IMR-90 (cell line): ENCODE results near the gene TMEM81. TPM values are rescaled to one million over a fixed set of nuclear protein-coding genes. Genes with fewer than 3 reads are reported as not detected.

Experiments used
- ATAC-seq: fragments of 200-7000 bp; cut with Tn5 transposase; 2 replicates; pipeline ENCODE4 v1.9.1; 2020; ENCODE audit warnings: low read depth, mild to moderate bottlenecking, moderate library complexity
- BruUV-seq: library from RNA; stranded (reverse); fragments of 400-500 nt; replicated peaks from 2 replicates; lab custom pipeline; 2021; lab: Mats Ljungman, UMichigan
- CTCF ChIA-PET: fragments of 300-600 bp; formaldehyde crosslinking; extraction: SDS; loops from one replicate; lab custom pipeline; 2021; ENCODE audit warnings: antibody characterized with exemption; lab: Yijun Ruan, JAX
- POLR2A ChIA-PET: fragments of 300-600 bp; sonication (Branson Sonifier 250); formaldehyde crosslinking; loops from one replicate; lab custom pipeline; 2022; ENCODE audit warnings: antibody characterized with exemption; ENCODE audit not compliant: unreplicated experiment; lab: Charles Lee
- DNase-seq: peaks from one replicate; pipeline ENCODE4 v3.0.0; 2013
- H2AFZ ChIP-seq: replicated peaks from 2 replicates; pipeline ENCODE3; 2013; ENCODE audit warnings: low read length, mild to moderate bottlenecking; ENCODE audit not compliant: poor library complexity
- H2AK5ac ChIP-seq: 2 replicates; pipeline ENCODE4 v1.6.1; 2013; ENCODE audit warnings: low read depth, low read length, inconsistent platforms
- H2AK9ac ChIP-seq: replicated peaks from 2 replicates; pipeline ENCODE3; 2013; ENCODE audit warnings: mild to moderate bottlenecking, low read depth, low read length, moderate library complexity; ENCODE audit not compliant: poor library complexity
- H2BK120ac ChIP-seq: 2 replicates; pipeline ENCODE4 v1.6.1; 2013; ENCODE audit warnings: low read depth, low read length, inconsistent platforms
- H2BK15ac ChIP-seq: 3 replicates; pipeline ENCODE4 v1.6.1; 2013; ENCODE audit warnings: low read depth, low read length, inconsistent platforms
- H2BK20ac ChIP-seq: 2 replicates; pipeline ENCODE4 v1.6.1; 2013; ENCODE audit warnings: low read depth, mild to moderate bottlenecking, inconsistent platforms, low read length, moderate library complexity
- H2BK5ac ChIP-seq: 2 replicates; pipeline ENCODE4 v1.6.1; 2013; ENCODE audit warnings: mild to moderate bottlenecking, low read depth, low read length, inconsistent platforms; ENCODE audit not compliant: poor library complexity, severe bottlenecking
- H3K14ac ChIP-seq: replicated peaks from 2 replicates; pipeline ENCODE4 v1.6.1; 2013; ENCODE audit warnings: low read depth, low read length, inconsistent platforms
- H3K18ac ChIP-seq: 2 replicates; pipeline ENCODE4 v1.6.1; 2013; ENCODE audit warnings: low read depth, low read length, control low read depth
- H3K23ac ChIP-seq: 2 replicates; pipeline ENCODE4 v1.6.1; 2013; ENCODE audit warnings: low read depth, low read length, inconsistent platforms
- H3K27ac ChIP-seq: 2 replicates; pipeline ENCODE4 v1.5.1; 2013; ENCODE audit warnings: mild to moderate bottlenecking, control low read depth, low read length; ENCODE audit not compliant: insufficient read depth
- H3K27me3 ChIP-seq: 2 replicates; pipeline ENCODE4 v1.6.1; 2013; ENCODE audit warnings: low read length; ENCODE audit not compliant: control insufficient read depth, insufficient read depth
- H3K36me3 ChIP-seq: 2 replicates; pipeline ENCODE4 v1.6.1; 2013; ENCODE audit warnings: low read length, mixed read lengths; ENCODE audit not compliant: control insufficient read depth, insufficient read depth
- H3K4ac ChIP-seq: 2 replicates; pipeline ENCODE4 v1.6.1; 2013; ENCODE audit warnings: low read depth, low read length, inconsistent platforms
- H3K4me1 ChIP-seq: 2 replicates; pipeline ENCODE4 v1.6.1; 2013; ENCODE audit warnings: low read length, mixed read lengths; ENCODE audit not compliant: control insufficient read depth, insufficient read depth
- H3K4me2 ChIP-seq: 2 replicates; pipeline ENCODE4 v1.6.1; 2013; ENCODE audit warnings: low read depth, mild to moderate bottlenecking, control low read depth, low read length, moderate library complexity
- H3K4me3 ChIP-seq: 2 replicates; pipeline ENCODE4 v1.5.1; 2013; ENCODE audit warnings: low read depth, mild to moderate bottlenecking, control low read depth, low read length, moderate library complexity; ENCODE audit not compliant: insufficient read depth
- H3K56ac ChIP-seq: 2 replicates; pipeline ENCODE4 v1.6.1; 2013; ENCODE audit warnings: low read length, inconsistent platforms; ENCODE audit not compliant: insufficient read depth; ENCODE audit errors: extremely low read depth
- H3K79me1 ChIP-seq, 2 experiments: 2 replicates each; pipeline ENCODE4 v1.6.1; 2013; ENCODE audit warnings: low read length in 2 of 2, inconsistent platforms in 1 of 2, low read depth in 1 of 2
- H3K9ac ChIP-seq: 2 replicates; pipeline ENCODE4 v1.6.1; 2013; ENCODE audit warnings: low read depth, low read length, control low read depth
- H3K9me1 ChIP-seq: 2 replicates; pipeline ENCODE4 v1.6.1; 2013; ENCODE audit warnings: low read length, inconsistent platforms; ENCODE audit not compliant: insufficient read depth
- H3K9me3 ChIP-seq: 2 replicates; pipeline ENCODE4 v1.6.1; 2013; ENCODE audit warnings: low read length; ENCODE audit not compliant: control insufficient read depth, insufficient read depth
- H4K20me1 ChIP-seq: 2 replicates; pipeline ENCODE4 v1.6.1; 2013; ENCODE audit warnings: low read length, inconsistent platforms; ENCODE audit not compliant: insufficient read depth
- H4K5ac ChIP-seq: 2 replicates; pipeline ENCODE4 v1.6.1; 2013; ENCODE audit warnings: mild to moderate bottlenecking, low read depth, low read length, control low read depth
- H4K8ac ChIP-seq, 2 experiments: 2 replicates each; pipeline ENCODE4 v1.6.1; 2013; ENCODE audit warnings: low read depth in 2 of 2, low read length in 2 of 2, control low read depth in 1 of 2, inconsistent platforms in 1 of 2
- H4K91ac ChIP-seq: 2 replicates; pipeline ENCODE4 v1.6.1; 2013; ENCODE audit warnings: low read depth, low read length, inconsistent platforms; ENCODE audit not compliant: insufficient read depth
- CEBPB ChIP-seq: IDR thresholded peaks from 2 replicates; pipeline ENCODE4 v1.6.1; 2012; ENCODE audit warnings: low read depth, low read length, improper control_type of control experiment
- CHD1 ChIP-seq: IDR thresholded peaks from 2 replicates; pipeline ENCODE4 v1.6.1; 2012; ENCODE audit warnings: low read depth, low read length, improper control_type of control experiment
- MAFK ChIP-seq: IDR thresholded peaks from 2 replicates; pipeline ENCODE4 v1.6.1; 2012; ENCODE audit warnings: low read depth, low read length, improper control_type of control experiment
- MXI1 ChIP-seq: IDR thresholded peaks from 2 replicates; pipeline ENCODE4 v1.6.1; 2012; ENCODE audit warnings: low read depth, mild to moderate bottlenecking, low read length, moderate library complexity, borderline replicate concordance
- POLR2A ChIP-seq: IDR thresholded peaks from 2 replicates; pipeline ENCODE4 v1.6.1; 2012; ENCODE audit warnings: mild to moderate bottlenecking, low read depth, low read length
- RAD21 ChIP-seq: IDR thresholded peaks from 2 replicates; pipeline ENCODE4 v1.6.1; 2012; ENCODE audit warnings: low read length, improper control_type of control experiment
- RCOR1 ChIP-seq: IDR thresholded peaks from 2 replicates; pipeline ENCODE4 v1.6.1; 2012; ENCODE audit warnings: mild to moderate bottlenecking, low read length, improper control_type of control experiment; ENCODE audit not compliant: insufficient replicate concordance
- USF2 ChIP-seq: fragments of 150-350 bp; IDR thresholded peaks from 2 replicates; pipeline ENCODE4 v1.6.1; 2017; ENCODE audit warnings: mild to moderate bottlenecking, antibody characterized with exemption, low read length, low read depth
- WGBS, 2 experiments: methylation state at CpG; one replicate each; pipeline versions ENCODE4 v1.1.5 to v1.1.7; 2013; ENCODE audit warnings: missing lambda C conversion rate in 2 of 2; ENCODE audit not compliant: insufficient read length in 1 of 2; ENCODE audit errors: extremely low coverage in 2 of 2; 5-methylcytosine and 5-hydroxymethylcytosine counted together
- dilution Hi-C: fragments of 300-500 bp; cut with HindIII; formaldehyde crosslinking; loops from one replicate; pipeline ENCODE4 v1.14.3; 2018; ENCODE audit warnings: low sequenced_read_pairs; ENCODE audit not compliant: unreplicated experiment
- in situ Hi-C: fragments of 300-500 bp; cut with MboI; formaldehyde crosslinking; loops from 3 replicates; pipeline ENCODE4 v1.14.3; 2019; ENCODE audit warnings: low sequenced_read_pairs, inconsistent platforms, mixed read lengths
- intact Hi-C: fragments of 100-400 bp; cut with micrococcal nuclease; formaldehyde crosslinking; loops from 2 replicates; pipeline ENCODE4 v1.10.0; 2022
- polyA plus RNA-seq, 3 experiments: library from polyadenylated mRNA; depleted of rRNA; stranded (reverse); fragments of >200 nt; gene quantifications; 2 replicates each; pipeline ENCODE4 v1.2.3, GENCODE V29; 2012; ENCODE audit warnings: low replicate concordance in 1 of 3
- total RNA-seq: library from RNA; depleted of rRNA; stranded (reverse); fragments of >200 nt; gene quantifications from 2 replicates; pipeline ENCODE4 v1.2.3, GENCODE V29; 2012

TMEM81 gene
- total and polyA plus RNA-seq, 2 of the 4 experiments (the other 2 are of a cell fraction): 1.5 to 1.8 TPM

GRCh38 chr1:205041998-205042910 is 42.0 kb downstream of the TMEM81 start:
- no TSS peak for BruUV-seq
- Histone ChIP-seq H3K36me3 (no peaks in the 10 kb centered on the region), H4K5ac (no peak overlapping the region), H3K79me1 (no peaks in the 10 kb centered on the region), H3K9me3 (no peaks in the 10 kb centered on the region), H2BK20ac (no peak overlapping the region), H3K4ac (no peak overlapping the region), H3K4me1 (no peaks in the 10 kb centered on the region), H3K4me3 (no peak overlapping the region), H3K18ac (no peak overlapping the region), H2AK9ac (no peak overlapping the region), H2BK120ac (no peak overlapping the region), H4K20me1 (no peaks in the 10 kb centered on the region), H2AFZ (no peak overlapping the region), H3K14ac (no peak overlapping the region), H3K27ac (no peak overlapping the region), H3K56ac (no peak overlapping the region), H4K8ac (no peak overlapping the region), H2BK5ac (no peak overlapping the region), H2BK15ac (no peak overlapping the region), H3K27me3 (peaks cover 61% of the 10 kb centered on the region), H2AK5ac (no peak overlapping the region), H3K9me1 (no peaks in the 10 kb centered on the region), H3K23ac (no peak overlapping the region), H3K4me2 (no peak overlapping the region), H4K91ac (no peak overlapping the region), H3K9ac (no peak overlapping the region)
- intact Hi-C loops (no loop called here), in situ Hi-C loops (no loop called here), dilution Hi-C loops (no loop called here)
- ChIA-PET CTCF (no interaction called here), POLR2A (no interaction called here)
- DNase-seq (no peak), ATAC-seq (no peak)
- TF ChIP-seq POLR2A (no peak), RCOR1 (no peak), CEBPB (no peak), CHD1 (no peak), RAD21 (no peak), USF2 (no peak), MXI1 (no peak), MAFK (no peak)
- WGBS, 2 experiments: 46% methylated on average over 7 of the region's 16 CpGs; no CpG with 5 or more reads in 1 of the 2 experiments
